HG02970 (cell line): ENCODE results near the gene HOXB5.

Experiments used
- ATAC-seq: cut with Tn5 transposase; IDR thresholded peaks from one replicate; pipeline ENCODE4 v1.9.1; 2021; ENCODE audit warnings: mild to moderate bottlenecking, moderate library complexity, moderate number of reproducible peaks; ENCODE audit not compliant: unreplicated experiment, low FRiP score

HOXB5 gene

GRCh38 chr17:48565925-48566710 is 27.5 kb downstream of the HOXB5 start:
- no peak for ATAC-seq

GRCh38 chr17:48565022-48565554 is 28.5 kb downstream of the HOXB5 start:
- no peak for ATAC-seq

GRCh38 chr17:48564188-48565021 is 29.2 kb downstream of the HOXB5 start:
- ATAC-seq: no peak

GRCh38 chr17:48563867-48564187 is 29.8 kb downstream of the HOXB5 start:
- no peak for ATAC-seq

GRCh38 chr17:48563385-48563838 is 30.2 kb downstream of the HOXB5 start:
- no peak for ATAC-seq

- ATAC-seq: no peak
Measured at GRCh38 chr17:48562934-48563333, 30.6 kb downstream of the HOXB5 start.

- no peak for ATAC-seq
Measured at GRCh38 chr17:48561884-48562810, 31.4 kb downstream of the HOXB5 start.

GRCh38 chr17:48559840-48560817 is 33.5 kb downstream of the HOXB5 start:
- ATAC-seq: no peak

GRCh38 chr17:48559122-48559839 is 34.3 kb downstream of the HOXB5 start:
- no peak for ATAC-seq

- ATAC-seq: no peak
Measured at GRCh38 chr17:48558831-48559121, 34.8 kb downstream of the HOXB5 start.

- no peak for ATAC-seq
Measured at GRCh38 chr17:48558057-48558830, 35.3 kb downstream of the HOXB5 start.

GRCh38 chr17:48556576-48557401 is 36.8 kb downstream of the HOXB5 start:
- ATAC-seq: no peak

GRCh38 chr17:48556229-48556575 is 37.4 kb downstream of the HOXB5 start:
- no peak for ATAC-seq

GRCh38 chr17:48555258-48556228 is 38.0 kb downstream of the HOXB5 start:
- no peak for ATAC-seq

- no peak for ATAC-seq
Measured at GRCh38 chr17:48554412-48555257, 38.9 kb downstream of the HOXB5 start.
